H1 (cell line): ENCODE data around the gene NKD2. TPM values are rescaled to one million over a fixed set of nuclear protein-coding genes. Genes with fewer than 3 reads are reported as not detected.

Experiments
- BCL11A ChIP-seq, 2 experiments: IDR thresholded peaks; one replicate each; pipeline ENCODE4 v1.6.1; 2011; ENCODE audit warnings: low read depth in 2 of 2, low read length in 2 of 2, mild to moderate bottlenecking in 2 of 2
- EP300 ChIP-seq, 2 experiments: IDR thresholded peaks; 1 replicate in 1 of 2; 2 replicates in 1 of 2; pipeline ENCODE4 v1.6.1; 2011 to 2012; ENCODE audit warnings: low read depth in 2 of 2, low read length in 2 of 2, mild to moderate bottlenecking in 2 of 2, borderline replicate concordance in 1 of 2, inconsistent platforms in 1 of 2, moderate library complexity in 1 of 2
- POLR2A ChIP-seq, 2 experiments: IDR thresholded peaks; 1 replicate in 1 of 2; 2 replicates in 1 of 2; pipeline ENCODE4 v1.6.1; 2011; ENCODE audit warnings: low read depth in 2 of 2, low read length in 2 of 2, mild to moderate bottlenecking in 2 of 2; ENCODE audit errors: control extremely low read depth in 1 of 2
- SP1 ChIP-seq: IDR thresholded peaks from 2 replicates; pipeline ENCODE4 v1.6.1; 2011; ENCODE audit warnings: low read depth, low read length
- polyA plus RNA-seq, 7 experiments: library from polyadenylated mRNA; depleted of rRNA in 3 of 7; stranded (reverse) in 5 of 7; unstranded in 2 of 7; fragments of >200 nt in 5 of 7; fragments of 200-250 nt in 2 of 7; gene quantifications; 1 replicate in 5 of 7; 2 replicates in 1 of 7; 4 replicates in 1 of 7; pipeline versions ENCODE4 v1.2.1 to v1.2.3, GENCODE V29; 2011 to 2013; ENCODE audit warnings: missing spikeins in 2 of 7, mixed read lengths in 2 of 7
- total RNA-seq: library from RNA; stranded (reverse); fragmentation: NEBNext Ultra II Directional; extraction: Animal tissue kit (Norgen Biotek cat#: 25700); gene quantifications from 2 replicates; pipeline ENCODE4 v1.2.1, GENCODE V29; 2021

The NKD2 gene
- total and polyA plus RNA-seq, 2 of the 8 experiments (the other 6 are each of a cell fraction or from before 2014, with no cell fraction given): 5.5 to 7.9 TPM

- TF ChIP-seq EP300 (IDR thresholded peaks at IDR 0.05; ENCODE audit: borderline replicate concordance in 1 of 2, low read depth in 2 of 2, low read length in 2 of 2): no peak
- no peak for TF ChIP-seq BCL11A (IDR thresholded peaks at IDR 0.05; ENCODE audit: low read depth in 2 of 2, low read length in 2 of 2)
- TF ChIP-seq SP1: no peak
- TF ChIP-seq POLR2A (IDR thresholded peaks at IDR 0.05; ENCODE audit: control extremely low read depth in 1 of 2, low read depth in 2 of 2, low read length in 2 of 2): no peak
Measured at GRCh38 chr5:1011226-1011631, 2.6 kb downstream of the NKD2 start (continued).
